Endothelial cell of umbilical vein (primary cell): Measurements from ENCODE around the gene PRDM16. TPM values are rescaled to one million over a fixed set of nuclear protein-coding genes. Genes with fewer than 3 reads are reported as not detected.

ENCODE experiments used
- BruUV-seq: library from RNA; stranded (reverse); fragments of 400-500 nt; replicated peaks from 2 replicates; lab custom pipeline; 2021; lab: Mats Ljungman, UMichigan
- CTCF ChIA-PET: fragments of 300-600, 350-600 bp; sonication (Branson Sonifier 250); formaldehyde crosslinking; loops from one replicate; lab custom pipeline; 2021; ENCODE audit warnings: antibody characterized with exemption, inconsistent platforms; lab: Charles Lee
- POLR2A ChIA-PET: fragments of 300-600, 350-600 bp; sonication (Branson Sonifier 250); formaldehyde crosslinking; loops from one replicate; lab custom pipeline; 2021; ENCODE audit warnings: antibody characterized with exemption, inconsistent platforms; lab: Charles Lee
- DNase-seq: peaks from one replicate; pipeline ENCODE4 v3.0.0-alpha.2; 2011; ENCODE audit warnings: low read depth, low spot score
- FAIRE-seq: peaks from 2 replicates; lab custom pipeline; 2011; peaks lifted over from hg19 to GRCh38; lab: Jason Lieb, UNC
- H2AFZ ChIP-seq: 2 replicates; pipeline ENCODE4 v1.6.0; 2012; ENCODE audit warnings: low read depth, low read length, control low read depth, inconsistent platforms
- H3K27ac ChIP-seq: 2 replicates; pipeline ENCODE4 v1.5.1; 2011; ENCODE audit warnings: low read depth, mild to moderate bottlenecking, control low read depth, low read length, moderate library complexity; ENCODE audit not compliant: insufficient read depth
- H3K27me3 ChIP-seq, 2 experiments: 2 replicates each; pipeline versions ENCODE4 v1.6.0 to v1.6.1; 2011; ENCODE audit warnings: low read length in 2 of 2, mixed read lengths in 1 of 2; ENCODE audit not compliant: control insufficient read depth in 2 of 2, insufficient read depth in 2 of 2
- H3K36me3 ChIP-seq, 2 experiments: 2 replicates in 1 of 2; 3 replicates in 1 of 2; pipeline ENCODE4 v1.5.1; 2011; ENCODE audit warnings: low read length in 2 of 2, mild to moderate bottlenecking in 1 of 2, moderate library complexity in 1 of 2; ENCODE audit not compliant: control insufficient read depth in 2 of 2, insufficient read depth in 2 of 2; ENCODE audit errors: extremely low read depth in 1 of 2
- H3K4me1 ChIP-seq: 3 replicates; pipeline ENCODE4 v1.5.1; 2011; ENCODE audit warnings: mild to moderate bottlenecking, low read length; ENCODE audit not compliant: control insufficient read depth, insufficient read depth; ENCODE audit errors: extremely low read depth
- H3K4me2 ChIP-seq: 2 replicates; pipeline ENCODE4 v1.6.1; 2011; ENCODE audit warnings: low read length, control low read depth, mixed read lengths; ENCODE audit not compliant: insufficient read depth
- H3K4me3 ChIP-seq, 3 experiments: fragments of 200-600 bp in 1 of 3; sonication (generic), shearing (Covaris generic) in 1 of 3; replicated peaks in 1 of 3; 2 replicates each; pipeline ENCODE4 v1.5.1; 2011 to 2016; ENCODE audit warnings: control low read depth in 3 of 3, low read length in 3 of 3, mild to moderate bottlenecking in 2 of 3, inconsistent platforms in 1 of 3, low read depth in 1 of 3, moderate library complexity in 1 of 3; ENCODE audit not compliant: insufficient read depth in 1 of 3
- H3K79me2 ChIP-seq: 2 replicates; pipeline ENCODE4 v1.6.0; 2012; ENCODE audit warnings: low read length, inconsistent platforms; ENCODE audit not compliant: control insufficient read depth, insufficient read depth
- H3K9ac ChIP-seq: replicated peaks from 2 replicates; pipeline ENCODE3; 2011; ENCODE audit warnings: low read length, control low read depth; ENCODE audit not compliant: insufficient read depth; ENCODE audit errors: extremely low read depth
- H3K9me1 ChIP-seq: replicated peaks from 3 replicates; pipeline ENCODE4 v1.6.0; 2011; ENCODE audit warnings: mild to moderate bottlenecking, low read length; ENCODE audit not compliant: control insufficient read depth, insufficient read depth; ENCODE audit errors: extremely low read depth
- H3K9me3 ChIP-seq: replicated peaks from 2 replicates; pipeline ENCODE4 v1.5.1; 2012; ENCODE audit warnings: low read length, inconsistent platforms; ENCODE audit not compliant: control insufficient read depth, insufficient read depth
- H4K20me1 ChIP-seq: replicated peaks from 2 replicates; pipeline ENCODE3; 2011; ENCODE audit warnings: mild to moderate bottlenecking, low read length; ENCODE audit not compliant: control insufficient read depth, insufficient read depth; ENCODE audit errors: extremely low read depth
- CTCF ChIP-seq, 2 donors: IDR thresholded peaks; 1 replicate in 1 of 2; 2 replicates in 1 of 2; pipeline ENCODE4 v1.5.1; 2011; ENCODE audit warnings: low read length in 2 of 2, mild to moderate bottlenecking in 2 of 2, moderate library complexity in 2 of 2, control low read depth in 1 of 2, inconsistent platforms in 1 of 2, low read depth in 1 of 2; ENCODE audit not compliant: insufficient read depth in 1 of 2; ENCODE audit errors: extremely low read depth in 1 of 2
- EZH2 ChIP-seq: IDR thresholded peaks from 2 replicates; pipeline ENCODE4 v1.6.1; 2012; ENCODE audit warnings: borderline replicate concordance, low read depth, mild to moderate bottlenecking, moderate library complexity, low read length, inconsistent platforms; ENCODE audit not compliant: severe bottlenecking
- FOS ChIP-seq: IDR thresholded peaks from 2 replicates; pipeline ENCODE4 v1.6.1; 2011; ENCODE audit warnings: mild to moderate bottlenecking, low read length, moderate library complexity, borderline replicate concordance; ENCODE audit not compliant: insufficient read depth
- GATA2 ChIP-seq: IDR thresholded peaks from 2 replicates; pipeline ENCODE4 v1.7.0; 2011; ENCODE audit warnings: low read depth, mild to moderate bottlenecking, moderate library complexity, mixed read lengths, low read length; ENCODE audit not compliant: insufficient read length, insufficient read depth
- JUN ChIP-seq: IDR thresholded peaks from 2 replicates; pipeline ENCODE4 v1.6.1; 2011; ENCODE audit warnings: borderline replicate concordance, low read depth; ENCODE audit not compliant: insufficient read length, insufficient read depth
- MAX ChIP-seq: IDR thresholded peaks from 2 replicates; pipeline ENCODE4 v1.6.1; 2011; ENCODE audit not compliant: insufficient read depth, insufficient read length
- MYC ChIP-seq: IDR thresholded peaks from one replicate; pipeline ENCODE4 v1.6.1; 2011; ENCODE audit warnings: mild to moderate bottlenecking, low read depth, low read length
- POLR2A ChIP-seq: IDR thresholded peaks from 2 replicates; pipeline ENCODE4 v1.6.1; 2012; ENCODE audit warnings: low read depth, mild to moderate bottlenecking, control low read depth, low read length
- POLR2AphosphoS5 ChIP-seq: IDR thresholded peaks from 2 replicates; pipeline ENCODE4 v1.6.1; 2012; ENCODE audit warnings: low read depth, mild to moderate bottlenecking, control low read depth, low read length, moderate library complexity; ENCODE audit not compliant: insufficient read depth
- dilution Hi-C: fragments of 300-500 bp; cut with MboI; formaldehyde crosslinking; loops from one replicate; pipeline ENCODE4 v1.15.0; 2019; ENCODE audit warnings: low sequenced_read_pairs; ENCODE audit not compliant: extremely low pct_ligation_motif_present
- intact Hi-C: fragments of 100-400 bp; cut with micrococcal nuclease; formaldehyde crosslinking; loops from one replicate; pipeline ENCODE4 v1.10.0; 2022
- polyA plus RNA-seq, 4 experiments: library from polyadenylated mRNA; depleted of rRNA in 3 of 4; stranded (reverse) in 3 of 4; unstranded in 1 of 4; fragments of >200 nt; gene quantifications; 2 replicates each; pipeline versions ENCODE4 v1.2.1 to v1.2.3, GENCODE V29; 2011 to 2012; ENCODE audit warnings: missing spikeins in 1 of 4
- total RNA-seq: library from RNA; stranded (reverse); gene quantifications from 2 replicates; pipeline ENCODE4 v1.2.3, GENCODE V29; 2021

Gene PRDM16
- total and polyA plus RNA-seq, 2 donors (not counting 3 experiments of a cell fraction or from before 2014, with no cell fraction given): not detected

- no peak overlapping the region for H3K27ac ChIP-seq
- no peak overlapping the region for H2AFZ ChIP-seq
- no peak overlapping the region for H3K4me3 ChIP-seq
- no peak overlapping the region for H3K9ac ChIP-seq
- POLR2A ChIA-PET: no interaction called here
- DNase-seq (no peak), FAIRE-seq (no peak)
- no peaks in the 10 kb centered on the region for H3K79me2 ChIP-seq
- TF ChIP-seq MYC (no peak), EZH2 (no peak), POLR2A (no peak), MAX (no peak)
- dilution Hi-C loops: no loop called here
- intact Hi-C loops: no loop called here
- no peaks in the 10 kb centered on the region for H3K9me1 ChIP-seq
- H3K9me3 ChIP-seq: no peaks in the 10 kb centered on the region
- CTCF ChIA-PET: no interaction called here
- H3K36me3 ChIP-seq: no peaks in the 10 kb centered on the region
- no peaks in the 10 kb centered on the region for H3K27me3 ChIP-seq
- H4K20me1 ChIP-seq: no peaks in the 10 kb centered on the region
- no peak overlapping the region for H3K4me2 ChIP-seq
- no TSS peak for BruUV-seq
- H3K4me1 ChIP-seq: no peaks in the 10 kb centered on the region
Measured at GRCh38 chr1:3236955-3237354, 168.0 kb downstream of the PRDM16 start.

GRCh38 chr1:3237570-3237969, 168.6 kb downstream of the PRDM16 start:
- dilution Hi-C loops: no loop called here

More at GRCh38 chr1:3237570-3237969, 168.6 kb downstream of the PRDM16 start:
- H3K9ac ChIP-seq: no peak overlapping the region
- TF ChIP-seq POLR2A (no peak), MAX (no peak), FOS (no peak), CTCF (IDR thresholded peaks at IDR 0.05; ENCODE audit: extremely low read depth in 1 of 2, insufficient read depth in 1 of 2, low read depth in 1 of 2, low read length in 2 of 2) (no peak), POLR2AphosphoS5 (no peak), MYC (no peak), JUN (no peak), EZH2 (no peak), GATA2 (no peak)
- ChIA-PET CTCF (no interaction called here), POLR2A (no interaction called here)
- BruUV-seq: no TSS peak
- no peaks in the 10 kb centered on the region for H3K36me3 ChIP-seq
- H4K20me1 ChIP-seq: no peaks in the 10 kb centered on the region
- H3K27ac ChIP-seq: no peak overlapping the region
- no peak overlapping the region for H2AFZ ChIP-seq
- H3K9me3 ChIP-seq: no peaks in the 10 kb centered on the region
- H3K4me3 ChIP-seq: no peak overlapping the region
- H3K4me1 ChIP-seq: no peaks in the 10 kb centered on the region
- DNase-seq (no peak), FAIRE-seq (no peak)
- H3K4me2 ChIP-seq: no peak overlapping the region
- H3K79me2 ChIP-seq: no peaks in the 10 kb centered on the region
- intact Hi-C loops: no loop called here
- H3K27me3 ChIP-seq: no peaks in the 10 kb centered on the region
- H3K9me1 ChIP-seq: no peaks in the 10 kb centered on the region
